ENCODE results near the gene MOGAT3.
"Not testable (repeated sequence)": the region's sequence is repeated elsewhere in the genome, so short reads cannot be mapped to it uniquely, and the experiment has no call there.

The MOGAT3 gene

DNA sequence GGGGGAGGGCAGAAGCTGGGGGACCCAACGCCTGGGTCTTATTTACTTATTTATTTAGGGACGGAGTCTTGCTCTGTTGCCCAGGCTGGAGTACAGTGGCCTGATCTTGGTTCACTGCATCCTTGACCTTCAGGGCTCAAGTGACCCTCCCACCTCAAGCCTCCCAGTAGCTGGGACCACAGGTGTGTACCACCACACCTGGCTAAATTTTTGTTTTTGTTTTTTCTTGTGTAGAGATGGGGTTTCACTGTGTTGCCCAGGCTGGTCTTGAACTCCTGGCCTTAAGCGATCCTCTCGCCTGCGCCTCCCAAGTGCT is 1.7 kb upstream of the MOGAT3 start:
- DNase-seq, result no peak

DNA sequence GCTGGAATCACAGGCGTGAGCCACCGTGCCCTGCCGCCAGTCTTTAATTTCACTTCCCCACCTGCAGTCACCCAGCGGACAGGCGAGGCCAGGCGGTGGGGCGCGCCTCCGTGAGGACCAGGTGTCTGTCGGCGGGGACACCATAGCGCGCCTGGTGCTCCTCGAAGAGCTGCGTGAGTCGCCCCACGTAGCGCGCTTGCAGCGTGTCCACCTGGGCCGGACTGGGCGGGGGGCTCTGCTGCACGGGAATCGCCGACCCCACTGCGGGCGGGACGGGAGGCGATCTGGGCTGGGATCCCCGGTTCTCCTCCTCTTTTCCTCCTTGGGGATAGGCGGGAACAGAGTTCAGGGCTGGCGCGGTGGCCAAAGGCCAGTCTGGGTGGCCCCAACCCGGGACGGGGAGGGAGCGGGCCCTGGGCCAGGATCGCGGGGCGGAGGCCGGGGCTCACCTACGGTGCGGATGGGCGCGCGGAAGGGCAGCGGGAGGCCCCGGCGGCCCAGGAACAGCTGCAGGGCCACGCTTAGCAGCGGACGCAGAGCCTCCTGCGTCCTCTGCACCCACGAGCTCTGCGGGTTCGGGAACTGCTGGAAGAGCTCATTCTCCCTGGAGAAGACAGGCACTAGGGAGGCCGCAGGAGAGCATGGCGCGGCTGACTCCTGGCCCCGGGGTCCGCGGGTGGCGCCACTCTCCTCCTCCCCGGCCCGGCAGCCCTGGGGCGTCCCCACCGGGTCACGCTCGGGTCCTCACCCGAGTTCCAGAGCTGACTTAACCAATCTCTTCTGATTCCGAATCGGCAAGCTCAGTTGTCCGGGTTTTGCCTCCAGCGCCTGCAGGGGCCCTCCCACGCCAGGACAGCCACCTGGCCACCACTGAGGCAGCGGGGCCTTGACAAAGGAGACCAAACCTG is 1.1 kb upstream of the MOGAT3 start:
- no peak for DNase-seq

DNA sequence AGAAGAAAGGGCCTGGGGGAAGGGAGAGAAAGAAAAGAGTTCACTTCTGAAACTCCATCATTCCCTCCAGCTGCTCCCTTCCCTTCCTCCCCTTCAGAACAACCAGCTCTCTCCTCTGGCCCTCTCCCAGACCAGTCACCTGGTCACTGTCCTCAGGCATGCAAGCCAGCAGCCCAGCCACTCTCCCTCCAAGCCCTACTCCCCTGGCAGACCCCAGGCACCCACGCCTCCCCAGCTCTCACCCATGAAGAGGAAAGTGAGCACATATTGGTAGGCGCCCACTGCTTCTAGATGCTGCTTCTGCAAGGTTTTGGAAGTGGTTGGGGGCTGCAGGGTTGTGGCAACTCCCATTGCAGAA is 353 bp downstream of the MOGAT3 start:
- no peak for DNase-seq

DNA sequence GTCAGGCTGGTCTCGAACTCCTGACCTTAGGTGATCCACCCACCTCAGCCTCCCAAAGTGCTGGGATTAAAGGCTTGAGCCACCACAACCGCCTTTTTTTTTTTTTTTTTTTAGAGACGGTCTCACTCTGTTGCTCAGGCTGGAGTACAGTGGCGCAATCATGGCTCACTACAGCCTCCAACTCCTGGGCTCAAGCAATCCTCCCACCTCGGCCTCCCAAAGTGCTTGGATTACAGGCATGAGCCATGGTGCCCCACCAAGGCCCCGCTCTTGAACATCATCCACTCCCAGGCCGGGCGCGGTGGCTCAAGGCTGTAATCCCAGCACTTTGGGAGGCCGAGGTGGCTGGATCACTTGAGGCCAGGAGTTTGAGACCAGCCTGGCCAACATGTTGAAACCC is 1.3 kb downstream of the MOGAT3 start:
- DNase-seq, result not testable (repeated sequence)

DNA sequence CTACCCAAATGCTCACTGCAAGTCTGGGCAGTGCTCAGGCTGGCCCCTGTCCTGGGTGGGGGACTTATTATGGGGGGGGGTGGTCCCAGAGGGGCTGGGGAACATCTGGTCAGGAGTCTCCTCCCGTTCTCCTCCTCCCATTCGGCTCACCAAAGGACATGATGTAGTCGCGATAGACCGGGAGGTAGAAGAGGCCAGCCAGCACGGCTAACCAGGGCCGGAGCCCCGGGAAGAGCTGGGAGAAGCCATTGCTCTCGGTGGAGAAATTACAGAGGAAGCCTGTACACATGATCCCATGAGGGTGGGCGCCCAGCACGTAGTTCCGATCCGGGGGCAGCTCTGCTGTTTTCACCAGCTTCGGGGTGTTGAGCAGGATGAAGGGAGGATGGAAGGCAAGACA is 2.4 kb downstream of the MOGAT3 start:
- DNase-seq, result no peak

DNA sequence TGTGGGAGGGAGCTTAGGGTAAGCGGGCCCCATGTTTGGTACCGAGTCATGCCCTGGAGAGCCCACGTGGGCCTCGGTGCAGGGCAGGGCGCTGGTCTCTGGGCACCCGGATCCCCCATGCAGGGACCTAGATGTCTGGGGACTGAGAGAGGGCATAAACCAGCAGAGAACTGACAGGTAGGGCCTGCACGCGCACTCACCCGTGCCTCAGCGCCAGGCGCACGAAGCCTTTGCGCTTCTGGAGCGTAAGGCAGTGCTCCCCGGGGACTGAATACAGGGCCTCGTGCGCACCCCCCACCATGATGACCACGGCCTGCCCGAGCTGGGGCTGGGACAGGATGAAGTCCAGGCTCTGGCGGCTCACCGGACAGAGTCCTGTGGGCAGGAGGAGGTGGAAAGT is 2.8 kb downstream of the MOGAT3 start:
- DNase-seq, result no peak

DNA sequence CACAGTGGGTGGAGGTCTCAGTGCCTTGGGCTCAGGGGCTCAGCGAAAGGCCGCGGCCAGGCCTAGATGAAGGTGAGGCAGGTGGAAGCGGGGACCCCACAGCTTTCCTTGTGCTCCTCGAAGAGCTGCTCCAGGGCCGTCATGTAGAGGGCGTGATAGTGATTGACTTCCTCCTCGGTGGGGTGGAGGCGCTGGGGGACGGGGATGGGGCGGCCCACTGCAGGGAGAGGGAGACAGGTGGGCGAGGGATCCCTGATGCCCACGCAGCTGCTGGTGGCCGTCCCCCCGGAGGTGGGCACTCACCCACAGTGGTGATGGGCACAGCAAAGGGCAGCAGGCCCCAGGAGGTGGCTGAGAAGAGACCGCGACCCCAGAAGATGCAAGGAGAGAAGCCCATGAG is 5.0 kb downstream of the MOGAT3 start:
- DNase-seq, result no peak

DNA sequence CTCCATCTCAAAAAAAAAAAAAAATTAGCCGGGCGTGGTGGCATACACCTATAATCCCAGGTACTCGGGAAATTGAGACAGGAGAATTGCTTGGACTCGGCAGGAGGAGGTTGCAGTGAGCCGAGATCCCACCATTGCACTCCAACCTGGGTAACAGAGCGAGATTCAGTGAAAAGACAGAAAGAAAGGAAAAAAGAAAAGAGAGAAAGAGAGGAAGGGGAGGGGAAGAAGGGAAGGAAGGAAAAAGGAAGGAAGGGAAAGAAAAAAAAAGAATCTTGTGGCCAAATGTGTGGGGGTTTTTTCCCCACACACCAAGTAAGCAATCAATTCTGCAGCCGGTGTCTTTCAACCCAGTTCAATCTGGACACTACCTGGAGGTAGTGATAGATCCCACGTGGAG is 11.7 kb downstream of the MOGAT3 start:
- no peak for DNase-seq

DNA sequence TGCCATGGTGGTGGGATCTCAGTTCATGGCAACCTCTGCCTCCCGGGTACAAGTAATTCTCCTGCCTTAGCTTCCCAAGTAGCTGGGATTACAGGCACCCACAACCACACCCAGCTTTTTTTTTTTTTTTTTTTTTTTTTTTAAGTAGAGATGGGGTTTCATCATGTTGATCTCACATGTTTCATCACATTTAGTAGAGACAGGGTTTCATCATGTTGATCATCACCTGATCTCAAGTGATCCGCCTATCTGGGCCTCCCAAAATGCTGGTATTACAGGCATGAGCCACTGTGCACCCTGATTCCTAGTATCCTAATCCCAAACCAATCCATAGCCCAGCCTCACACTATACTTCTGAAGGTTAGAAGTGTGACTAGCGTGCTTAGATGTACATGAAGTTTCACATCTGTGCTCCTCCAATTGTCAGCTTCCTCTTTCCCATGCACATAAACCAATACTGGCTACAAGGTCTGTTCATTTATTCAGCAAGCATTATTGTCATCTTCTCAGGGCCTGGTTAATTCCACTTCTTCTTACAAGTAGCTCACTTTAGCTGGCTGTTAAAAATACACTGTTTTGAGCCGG is 13.9 kb downstream of the MOGAT3 start:
- DNase-seq, result peak in 1 of 2 experiments; percentile 19

DNA sequence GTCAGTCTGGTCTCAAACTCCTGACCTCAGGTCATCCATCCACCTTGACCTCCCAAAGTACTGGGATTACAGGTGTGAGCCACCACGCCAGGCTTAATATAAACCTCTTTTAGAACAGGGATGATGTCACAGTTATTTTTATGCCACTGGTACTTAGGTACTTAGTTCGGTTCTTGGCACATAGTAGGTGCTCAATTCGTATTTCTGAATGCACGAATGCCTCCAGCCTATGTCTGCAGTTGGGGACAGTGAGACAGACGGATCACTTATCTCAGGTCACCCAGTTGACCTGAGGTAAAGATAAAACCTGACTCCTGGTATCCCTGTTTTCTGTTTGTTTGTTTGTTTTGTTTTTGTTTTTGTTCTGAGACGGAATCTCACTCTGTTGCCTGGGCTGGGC is 14.6 kb downstream of the MOGAT3 start:
- no peak for DNase-seq

DNA sequence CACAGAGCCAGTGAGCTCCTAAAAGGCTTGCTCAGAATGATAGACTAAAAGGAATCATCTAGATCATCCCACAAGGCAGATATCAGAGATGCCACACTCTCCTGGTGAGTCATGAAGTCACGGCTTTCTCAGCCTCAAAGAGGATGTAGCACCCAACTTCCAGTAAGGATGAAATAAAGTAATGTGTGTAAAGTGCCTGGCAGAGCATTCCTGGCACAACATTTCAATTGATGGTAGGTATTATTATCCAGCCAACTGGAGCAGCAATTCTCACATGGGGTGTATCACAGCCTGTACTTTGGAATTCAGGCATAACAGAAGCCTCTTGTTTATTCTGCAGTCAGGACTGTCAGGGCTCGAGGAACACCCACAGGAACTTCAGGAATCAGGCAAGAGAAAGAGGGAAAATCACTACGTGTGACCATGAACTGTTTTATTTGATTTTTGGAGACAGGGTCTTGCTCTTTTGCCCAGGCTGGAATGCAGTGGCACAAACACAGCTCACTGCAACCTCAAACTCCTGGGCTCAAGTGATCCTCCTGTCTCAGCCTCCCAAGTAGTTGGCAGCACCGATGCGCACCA is 15.5 kb downstream of the MOGAT3 start:
- DNase-seq, result no peak

DNA sequence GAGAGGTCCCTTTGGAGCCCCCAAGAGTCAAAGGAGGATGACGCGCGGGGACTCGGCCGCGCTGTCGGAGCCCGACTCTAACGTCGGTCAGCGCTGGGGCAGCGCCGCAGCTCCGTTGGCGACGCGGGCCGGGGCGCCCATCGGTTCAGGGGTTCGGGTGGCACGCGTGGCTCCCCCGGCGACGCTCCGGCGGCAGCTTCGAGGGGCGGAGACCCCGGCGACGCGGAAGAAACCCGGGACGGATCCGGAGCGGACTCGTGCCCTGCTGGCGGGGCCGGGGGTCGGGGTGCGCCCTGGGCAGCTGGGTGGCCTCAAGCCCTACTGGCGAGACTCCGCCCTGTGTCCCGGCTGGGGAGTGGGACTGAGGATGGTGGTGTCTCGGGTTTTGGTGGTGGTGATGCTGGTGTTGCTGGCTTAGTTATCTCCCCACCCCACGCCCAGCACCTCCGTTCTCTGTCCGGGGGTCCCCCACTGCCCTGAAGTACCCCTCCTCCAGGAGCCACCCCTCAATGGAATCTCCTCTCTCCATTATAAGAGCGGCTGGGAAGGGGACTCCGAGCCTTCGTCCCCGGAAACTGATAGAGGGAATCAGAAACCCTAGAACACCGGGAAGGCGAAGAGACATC is 20.6 kb downstream of the MOGAT3 start, which contains the start of gene NAT16:
TSS of gene NAT16 (minus strand) at position 164 of the 626 bp plus-strand sequence. CDS start 5,486 bp downstream, outside the sequence.
- DNase-seq, result no peak

DNA sequence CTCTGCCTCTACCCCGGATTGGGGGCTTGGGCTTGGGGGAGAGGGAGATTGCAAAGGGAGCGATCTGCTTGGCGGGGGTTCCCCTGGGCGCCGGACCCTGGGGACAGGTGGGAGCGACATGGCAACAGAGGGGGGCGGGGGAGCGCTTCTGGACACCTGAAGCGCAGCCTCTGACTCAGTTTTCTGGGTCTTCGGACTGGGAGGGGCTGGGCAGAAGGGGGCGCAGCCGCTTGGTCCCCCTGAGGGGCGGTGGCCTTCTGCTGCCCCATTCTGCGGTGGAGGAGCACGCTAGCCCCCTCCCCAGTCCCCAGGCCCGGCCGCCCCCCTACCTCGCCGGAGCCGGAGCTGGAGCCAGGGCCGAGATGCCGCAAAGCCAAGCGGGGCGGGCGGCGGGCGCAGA is 21.1 kb downstream of the MOGAT3 start:
- no peak for DNase-seq

DNA sequence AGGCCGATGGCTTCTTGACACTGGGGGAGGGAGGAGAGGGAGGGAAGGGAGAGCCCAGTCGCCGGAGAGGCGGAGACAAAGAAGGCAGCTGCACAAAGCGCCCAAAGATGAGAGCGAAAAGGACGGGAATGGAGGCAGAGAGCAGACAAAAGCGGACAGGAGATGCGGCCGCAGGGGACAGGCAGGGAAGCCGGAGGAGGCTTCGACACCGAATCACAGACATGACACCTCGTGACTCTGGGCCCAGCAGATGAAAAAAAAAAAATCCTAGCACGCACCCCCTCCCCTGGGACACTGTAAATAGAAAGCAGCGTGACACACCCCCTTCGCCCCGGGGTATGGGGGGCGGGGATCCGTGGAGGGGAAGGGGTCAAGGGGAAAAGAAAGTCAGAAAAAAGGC is 21.7 kb downstream of the MOGAT3 start:
- no peak for DNase-seq

DNA sequence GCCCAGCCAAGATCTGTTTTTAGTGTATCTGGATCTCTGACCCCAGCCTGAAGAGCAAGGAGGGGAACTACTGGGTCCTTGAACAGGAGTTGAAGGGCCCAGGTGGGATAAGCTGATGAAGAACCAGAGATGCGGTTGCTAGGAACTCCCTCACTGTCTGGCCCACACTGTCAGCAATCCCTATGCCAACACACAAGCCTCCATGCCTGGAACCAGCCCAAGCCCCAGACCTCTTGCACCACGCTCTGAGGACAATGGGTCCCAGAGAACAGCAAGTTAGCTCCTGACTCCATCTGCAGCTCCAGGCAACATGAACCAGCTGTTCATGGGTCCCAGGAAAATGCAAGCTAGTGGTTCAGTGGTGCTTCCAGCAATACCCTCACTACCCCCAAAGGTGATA is 23.2 kb downstream of the MOGAT3 start:
- no peak for DNase-seq

DNA sequence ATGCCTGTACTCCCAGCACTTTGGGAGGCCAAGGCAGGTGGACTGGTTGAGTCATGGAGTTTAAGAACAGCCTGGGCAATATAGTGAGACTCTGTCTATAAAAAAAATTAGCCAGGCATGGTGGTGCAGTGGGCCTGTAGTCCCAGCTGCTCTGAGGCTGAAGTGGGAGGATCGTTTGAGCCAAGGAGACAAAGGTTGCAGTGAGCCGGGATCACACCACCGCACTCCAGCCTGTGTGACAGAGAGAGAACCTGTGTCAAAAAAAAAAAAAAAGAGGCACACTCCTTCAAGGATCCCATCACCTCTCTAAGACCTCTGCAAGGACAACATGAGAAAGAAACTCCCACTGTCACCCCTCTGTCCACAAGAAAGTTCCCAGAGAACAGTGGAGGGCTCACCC is 25.2 kb downstream of the MOGAT3 start:
- DNase-seq, result no peak

DNA sequence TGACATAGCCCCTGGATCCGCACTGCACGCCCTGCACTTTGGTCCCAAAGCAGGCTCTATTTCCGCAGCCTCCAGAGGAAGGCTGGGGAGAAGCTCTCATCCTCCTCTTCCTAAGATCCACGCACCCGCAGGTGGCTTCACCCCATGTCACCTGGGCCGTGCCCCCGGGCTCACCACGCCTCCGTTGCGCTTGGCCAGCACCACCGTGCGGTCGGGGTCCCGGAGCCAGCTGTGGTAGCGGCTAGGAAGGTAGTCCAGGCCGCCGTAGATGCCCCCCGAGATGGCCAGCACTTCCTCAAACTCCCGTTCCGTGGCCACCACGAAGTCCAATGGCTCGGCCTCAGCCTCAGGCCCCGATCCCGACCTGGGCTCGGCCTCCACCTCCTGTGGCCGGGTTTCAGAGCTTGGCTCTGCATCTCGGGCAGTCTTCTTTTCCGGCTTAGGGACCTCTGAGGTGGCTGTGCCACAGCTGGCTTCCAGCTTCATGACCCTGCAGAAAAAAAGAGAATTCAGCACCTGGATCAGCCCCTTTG is 26.4 kb downstream of the MOGAT3 start:
- DNase-seq, result no peak

DNA sequence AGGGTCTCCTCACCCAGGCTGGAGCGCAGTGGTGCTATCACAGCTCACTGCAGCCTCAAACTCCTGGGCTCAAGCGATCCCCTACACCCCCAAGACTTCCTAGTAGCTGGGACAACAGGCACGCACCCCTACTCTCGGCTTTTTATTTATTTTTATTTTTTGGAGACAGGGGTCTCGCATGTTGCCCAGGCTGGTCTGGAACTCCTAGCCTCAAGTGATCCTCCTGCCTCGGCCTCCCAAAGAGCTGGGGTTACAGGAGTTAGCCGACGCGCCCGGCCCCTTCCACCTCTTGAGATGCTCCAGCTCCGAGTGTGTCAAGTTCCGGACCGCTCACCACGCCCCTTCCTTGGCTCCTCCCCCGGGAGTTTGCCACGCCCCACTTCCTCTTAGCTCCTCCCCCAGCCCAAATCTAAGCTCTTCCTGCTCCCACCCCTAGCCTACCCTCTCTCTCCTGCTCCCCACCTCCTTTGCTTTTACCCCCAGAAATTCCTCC is 27.0 kb downstream of the MOGAT3 start:
- DNase-seq, result no peak

DNA sequence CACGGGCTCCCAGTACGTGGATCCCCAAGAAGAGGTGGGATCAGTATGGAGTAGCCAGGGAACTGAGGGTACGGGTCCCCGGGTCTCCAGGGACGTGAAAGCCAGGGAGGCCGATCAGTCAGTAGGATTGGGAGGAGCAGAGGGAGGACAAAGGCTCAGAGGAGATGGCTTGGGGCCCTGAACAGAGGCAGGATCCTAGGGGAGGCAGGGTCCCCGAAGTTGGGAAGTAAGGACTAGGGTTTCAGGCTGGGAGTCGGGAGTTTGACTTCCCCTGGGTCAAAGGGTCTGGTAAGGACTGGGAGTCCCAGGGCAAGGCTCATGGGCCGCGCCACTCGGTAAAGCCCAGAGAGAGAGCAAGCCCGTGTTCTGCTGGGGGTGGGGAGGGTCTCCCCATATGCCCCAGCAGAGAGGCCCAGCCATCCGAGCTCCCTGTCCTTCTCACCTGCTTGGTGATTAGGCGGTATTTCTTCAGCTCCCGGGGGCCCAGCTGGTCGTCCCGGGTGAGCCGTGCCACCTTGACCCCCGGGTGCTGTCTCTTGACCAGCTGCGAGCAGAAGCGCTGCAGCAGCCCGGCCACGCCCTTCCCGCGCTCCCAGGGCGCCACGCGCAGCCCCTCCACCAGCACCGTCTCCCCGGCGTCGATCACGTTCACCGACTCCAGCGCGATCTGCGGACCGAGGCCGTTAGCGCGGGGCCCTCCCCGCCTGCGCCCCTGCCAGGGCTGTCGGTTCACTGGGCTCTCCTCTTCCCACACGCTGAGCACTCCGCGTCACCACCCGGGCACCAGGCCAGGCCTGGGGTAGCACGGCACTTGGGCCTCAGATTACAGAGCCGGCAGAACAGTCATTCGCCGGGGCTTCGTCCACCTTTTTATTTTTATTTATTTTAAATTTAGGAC is 27.7 kb downstream of the MOGAT3 start:
- DNase-seq, result no peak

DNA sequence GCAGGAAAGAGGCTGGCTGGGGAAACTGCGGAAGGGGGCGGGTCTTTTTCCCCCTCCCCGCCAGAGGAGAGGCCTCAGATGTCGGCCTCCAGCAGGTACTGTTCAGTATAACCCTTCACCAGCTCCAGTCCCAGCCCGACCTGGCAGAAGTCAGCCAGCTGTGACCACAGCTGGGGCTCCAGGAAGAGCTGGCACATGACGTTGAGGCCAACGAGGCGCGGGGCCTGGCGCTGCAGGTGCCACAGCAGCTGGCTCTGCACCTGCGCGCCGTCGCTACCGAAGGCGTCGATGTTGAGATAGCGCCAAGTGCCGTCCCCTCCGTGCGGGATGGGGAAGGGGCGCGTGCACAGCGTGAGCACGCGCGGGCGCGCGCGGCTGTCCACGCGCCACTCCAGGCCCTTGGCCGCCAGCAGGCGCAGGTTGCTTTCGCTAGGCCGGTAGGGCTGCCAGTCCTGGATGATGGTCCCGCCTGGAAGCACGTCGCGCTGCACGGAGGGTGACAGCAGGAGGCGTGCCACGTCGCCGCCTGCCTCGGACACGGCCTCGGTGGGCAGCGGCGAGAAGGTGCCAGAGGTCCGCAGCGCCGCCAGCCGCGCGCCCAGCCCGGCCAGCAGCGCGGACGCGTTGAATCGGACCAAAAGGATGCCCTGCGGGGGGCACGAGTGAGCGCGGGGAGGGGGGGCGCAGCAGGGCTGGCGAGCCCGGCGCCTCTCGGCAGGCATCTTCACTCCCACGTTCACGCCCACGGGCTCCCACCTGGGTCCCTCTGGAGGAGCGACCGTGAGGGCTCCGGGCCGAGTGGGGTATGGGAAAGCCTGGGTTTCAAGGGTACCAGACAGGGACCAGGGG is 28.6 kb downstream of the MOGAT3 start:
- DNase-seq, result no peak

DNA sequence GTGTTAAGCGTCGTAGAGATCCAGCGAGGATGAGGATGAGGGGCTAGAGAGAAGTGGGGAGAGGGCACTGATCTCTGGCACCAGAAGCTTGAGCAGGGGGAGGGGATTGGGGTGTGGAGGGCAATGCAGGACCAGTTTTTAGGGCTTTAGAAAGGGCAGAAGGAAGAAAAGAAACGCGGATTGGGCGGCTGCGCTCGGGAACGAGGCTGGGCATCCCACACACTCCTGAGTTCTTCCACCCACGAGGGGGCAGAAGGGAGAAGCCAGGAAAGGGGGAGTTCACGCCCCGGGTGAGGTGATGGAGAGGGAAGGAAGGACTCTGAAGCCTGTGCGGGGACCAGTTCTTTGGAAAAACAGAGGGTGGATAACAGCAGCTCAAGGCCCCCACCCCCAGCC is 29.4 kb downstream of the MOGAT3 start:
- DNase-seq, result no peak
